HG03025 (cell line): Measurements from ENCODE around the gene CAMK2D.
"Not testable (repeated sequence)": the region's sequence is repeated elsewhere in the genome, so short reads cannot be mapped to it uniquely, and the experiment has no call there.

Source experiments
- ATAC-seq: cut with Tn5 transposase; IDR thresholded peaks from one replicate; pipeline ENCODE4 v1.9.1; 2021; ENCODE audit warnings: mild to moderate bottlenecking, moderate library complexity; ENCODE audit not compliant: unreplicated experiment, low FRiP score

The CAMK2D gene

GRCh38 chr4:113687067-113687718, 74.3 kb downstream of the CAMK2D start:
- ATAC-seq, result no peak

GRCh38 chr4:113685157-113685556, 76.4 kb downstream of the CAMK2D start:
- ATAC-seq, result not testable (repeated sequence)

GRCh38 chr4:113684534-113685091, 76.9 kb downstream of the CAMK2D start:
- ATAC-seq, result no peak

GRCh38 chr4:113682730-113683537, 78.6 kb downstream of the CAMK2D start:
- peak; percentile 100 for ATAC-seq

GRCh38 chr4:113678641-113679040, 82.9 kb downstream of the CAMK2D start:
- no peak for ATAC-seq

- ATAC-seq, result no peak
Measured at GRCh38 chr4:113677325-113677724, 84.2 kb downstream of the CAMK2D start.

GRCh38 chr4:113675731-113676697, 85.5 kb downstream of the CAMK2D start:
- ATAC-seq, result no peak

GRCh38 chr4:113674733-113675132, 86.8 kb downstream of the CAMK2D start:
- ATAC-seq, result no peak

GRCh38 chr4:113674251-113674650, 87.3 kb downstream of the CAMK2D start:
- ATAC-seq, result no peak

GRCh38 chr4:113673450-113673849, 88.1 kb downstream of the CAMK2D start:
- peak; percentile 79 for ATAC-seq

- ATAC-seq, result no peak
Measured at GRCh38 chr4:113666386-113667114, 95.0 kb downstream of the CAMK2D start.

GRCh38 chr4:113665036-113665435, 96.5 kb downstream of the CAMK2D start:
- no peak for ATAC-seq

GRCh38 chr4:113662581-113662980, 99.0 kb downstream of the CAMK2D start:
- no peak for ATAC-seq

GRCh38 chr4:113659127-113659526, 102.4 kb downstream of the CAMK2D start:
- no peak for ATAC-seq

- ATAC-seq, result no peak
Measured at GRCh38 chr4:113657586-113658233, 103.8 kb downstream of the CAMK2D start.

GRCh38 chr4:113653871-113654270, 107.7 kb downstream of the CAMK2D start:
- no peak for ATAC-seq

- ATAC-seq, result no peak
Measured at GRCh38 chr4:113646442-113646822, 115.1 kb downstream of the CAMK2D start.

- ATAC-seq, result no peak
Measured at GRCh38 chr4:113645771-113646441, 115.6 kb downstream of the CAMK2D start.

- ATAC-seq, result no peak
Measured at GRCh38 chr4:113645288-113645687, 116.2 kb downstream of the CAMK2D start.
